Natural killer cell treated with Interleukin-12 subunit alpha and Interleukin-12 subunit beta and Interleukin-15 and Interleukin-18, amount 100 ng/mL, for 72 hours (primary cell): Measurements from ENCODE around the gene ARVCF. TPM values are rescaled to one million over a fixed set of nuclear protein-coding genes. Genes with fewer than 3 reads are reported as not detected.

Source experiments
- ATAC-seq, 2 donors: fragments of 150-1000 bp; cut with Tn5 transposase in 1 of 2; sonication (Bioruptor Pico), chemical (Tn5 transposase) in 1 of 2; 2 replicates each; pipeline ENCODE4 v1.10.0; 2021
- DNase-seq: peaks from one replicate; pipeline ENCODE4 v3.0.0; 2022; ENCODE audit warnings: low spot score
- H3K27ac Mint-ChIP-seq, 2 donors: 1 replicate in 1 of 2; 2 replicates in 1 of 2; pipeline ENCODE4 v1.8.0; 2022; ENCODE audit warnings: mixed read lengths in 2 of 2, mild to moderate bottlenecking in 1 of 2, moderate library complexity in 1 of 2
- H3K27me3 Mint-ChIP-seq, 2 donors: 1 replicate in 1 of 2; 2 replicates in 1 of 2; pipeline ENCODE4 v1.8.0; 2022; ENCODE audit warnings: mixed read lengths in 2 of 2
- H3K36me3 Mint-ChIP-seq: one replicate; pipeline ENCODE4 v1.8.0; 2022; ENCODE audit warnings: mixed read lengths
- H3K4me1 Mint-ChIP-seq, 2 donors: 1 replicate in 1 of 2; 2 replicates in 1 of 2; pipeline ENCODE4 v1.8.0; 2022; ENCODE audit warnings: low read depth in 2 of 2, mixed read lengths in 2 of 2, mild to moderate bottlenecking in 1 of 2
- H3K4me3 Mint-ChIP-seq: one replicate; pipeline ENCODE4 v1.8.0; 2022; ENCODE audit warnings: mixed read lengths
- H3K9me3 Mint-ChIP-seq: 2 replicates; pipeline ENCODE4 v1.8.0; 2022; ENCODE audit warnings: mixed read lengths
- total RNA-seq, 2 donors: library from RNA; stranded (reverse); gene quantifications; one replicate each; pipeline ENCODE4 v1.2.3, GENCODE V29; 2022

The ARVCF gene
- total RNA-seq, 2 donors from 2014 or later: 3.7 to 3.8 TPM

- Mint-ChIP-seq H3K36me3 (no peaks in the 10 kb centered on the region), H3K4me3 (no peak overlapping the region), H3K4me1 (peaks cover 0 to 7% of the 10 kb centered on the region in 2 donors)
These were observed 33.5 kb downstream of the ARVCF start for GRCh38 chr22:19982991-19983578.

DNA sequence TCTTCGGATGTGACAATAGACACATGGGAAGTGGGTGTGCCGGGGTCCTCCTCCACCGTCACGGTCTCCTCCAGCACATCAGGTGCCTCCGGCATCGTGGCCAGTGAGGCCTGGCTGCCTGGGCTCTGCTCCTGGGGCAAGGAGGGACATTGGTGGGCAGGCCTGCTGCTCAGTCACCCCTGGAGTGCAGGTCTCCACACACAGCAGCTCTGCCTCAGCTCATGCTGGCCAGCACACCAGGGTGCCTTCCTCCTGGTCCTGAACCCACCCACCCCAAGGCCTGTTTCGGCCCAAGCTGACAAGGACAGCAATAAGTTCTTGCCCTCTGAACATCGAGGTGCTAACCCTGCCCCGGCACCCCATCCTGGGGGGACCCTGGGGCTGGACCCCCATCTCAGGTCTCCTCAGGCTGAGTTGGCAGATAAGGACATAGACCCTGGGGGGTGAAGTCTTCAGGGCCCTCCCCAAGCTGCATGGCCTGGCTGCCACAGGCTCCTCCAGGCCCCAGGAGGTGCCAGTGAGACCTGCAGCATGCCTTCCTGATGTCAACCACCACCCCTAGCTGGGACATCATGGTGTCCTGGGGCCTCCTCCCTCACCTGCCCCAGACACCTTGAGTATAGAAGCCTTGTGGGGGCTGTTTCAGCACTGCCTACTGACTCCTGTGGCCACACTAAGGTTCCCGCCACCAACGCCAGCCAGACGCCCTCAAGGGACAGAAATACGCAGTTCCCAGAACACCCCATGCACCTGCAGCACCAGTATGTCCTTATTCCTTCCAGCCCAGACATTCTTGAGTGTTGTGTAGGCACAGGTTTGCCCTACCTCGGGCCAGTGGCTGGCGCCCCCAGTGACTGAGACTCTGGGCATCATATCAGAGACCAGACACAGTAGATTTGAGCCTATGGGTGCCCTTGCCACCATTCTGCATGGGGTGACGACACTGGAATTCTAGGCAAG, 34.4 kb downstream of the ARVCF start:
- no peaks in the 10 kb centered on the region for H3K36me3 Mint-ChIP-seq
- DNase-seq: no peak
- H3K9me3 Mint-ChIP-seq: no peaks in the 10 kb centered on the region
- H3K27me3 Mint-ChIP-seq: no peaks in the 10 kb centered on the region
- no peak overlapping the region for H3K27ac Mint-ChIP-seq
- peaks cover 0 to 7% of the 10 kb centered on the region in 2 donors for H3K4me1 Mint-ChIP-seq
- H3K4me3 Mint-ChIP-seq: no peak overlapping the region
- no peak for ATAC-seq

More at GRCh38 chr22:19982991-19983578, 33.5 kb downstream of the ARVCF start:
- H3K27me3 Mint-ChIP-seq: no peaks in the 10 kb centered on the region
- H3K9me3 Mint-ChIP-seq: no peaks in the 10 kb centered on the region
- ATAC-seq (no peak), DNase-seq (no peak)
- no peak overlapping the region for H3K27ac Mint-ChIP-seq

DNA sequence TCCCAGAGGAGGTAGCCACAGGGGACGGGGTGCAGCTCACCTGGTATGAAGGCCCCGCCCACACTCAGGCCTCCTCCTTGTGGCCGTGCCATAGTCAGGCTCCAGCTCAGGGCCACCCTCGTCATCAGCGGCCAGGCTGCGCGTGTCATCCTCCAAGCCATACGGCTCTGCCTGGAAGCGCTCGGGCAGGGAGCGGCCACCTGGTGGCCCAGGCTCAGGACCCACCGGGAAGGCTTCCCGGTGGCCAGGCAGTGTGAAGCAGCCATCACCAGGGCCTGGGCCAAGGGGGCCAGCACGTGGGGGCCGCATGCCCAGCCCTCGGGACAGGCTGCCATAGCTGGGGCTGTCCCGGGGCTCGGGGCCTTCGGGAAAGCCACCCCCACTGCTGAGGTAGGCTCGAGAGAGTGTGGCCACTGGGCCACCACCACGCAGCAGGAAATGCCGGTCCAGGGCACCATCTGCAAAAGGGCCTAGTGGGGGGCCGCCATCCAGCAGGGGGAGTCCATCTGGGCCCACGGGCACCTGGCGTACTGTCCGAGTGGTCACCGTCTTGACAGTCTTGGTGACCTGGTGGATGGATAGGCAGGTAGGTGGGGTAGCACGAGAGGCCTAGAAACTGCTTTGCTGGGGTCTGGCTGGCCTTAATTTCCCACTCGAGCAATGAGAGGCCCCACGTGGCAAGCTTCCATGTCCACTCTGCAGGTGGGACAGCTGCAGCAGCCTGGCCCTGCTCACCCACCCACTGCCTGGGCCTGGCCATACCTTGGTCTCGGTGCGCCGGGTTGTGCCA, 35.3 kb downstream of the ARVCF start:
- no peak for ATAC-seq
- H3K4me1 Mint-ChIP-seq: peaks cover 0 to 7% of the 10 kb centered on the region in 2 donors
- H3K9me3 Mint-ChIP-seq: no peaks in the 10 kb centered on the region
- H3K4me3 Mint-ChIP-seq: no peak overlapping the region
- no peaks in the 10 kb centered on the region for H3K27me3 Mint-ChIP-seq
- H3K27ac Mint-ChIP-seq: no peak overlapping the region
- H3K36me3 Mint-ChIP-seq: no peaks in the 10 kb centered on the region
- no peak for DNase-seq

DNA sequence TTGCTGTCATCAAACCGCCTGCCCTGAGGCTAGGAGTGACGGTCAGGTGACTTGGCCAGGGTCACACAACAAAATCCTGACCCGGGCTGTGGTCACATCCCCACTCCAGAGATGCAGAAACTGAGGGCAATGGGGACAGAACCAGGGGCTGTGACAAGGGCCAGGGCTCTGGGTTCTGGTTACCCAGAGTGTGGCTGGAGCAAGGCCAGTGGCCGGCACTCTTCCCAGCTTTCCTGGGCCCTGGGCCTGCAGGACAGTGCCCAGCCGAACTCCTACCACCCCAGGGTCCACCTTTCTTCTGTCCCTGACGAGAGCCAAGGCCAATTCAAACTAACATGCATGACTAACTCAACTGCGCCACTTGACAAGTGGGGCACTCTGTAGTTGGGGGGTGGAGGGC, 35.9 kb downstream of the ARVCF start:
- ATAC-seq: no peak
- Mint-ChIP-seq H3K4me1 (peaks cover 0 to 7% of the 10 kb centered on the region in 2 donors), H3K27me3 (no peaks in the 10 kb centered on the region), H3K27ac (no peak overlapping the region), H3K9me3 (no peaks in the 10 kb centered on the region), H3K4me3 (no peak overlapping the region), H3K36me3 (no peaks in the 10 kb centered on the region)
- no peak for DNase-seq

- ATAC-seq: no peak
- DNase-seq: no peak
- Mint-ChIP-seq H3K4me3 (no peak overlapping the region), H3K36me3 (no peaks in the 10 kb centered on the region), H3K27ac (no peak overlapping the region), H3K9me3 (no peaks in the 10 kb centered on the region), H3K4me1 (peaks cover 8% of the 10 kb centered on the region in 2 donors), H3K27me3 (no peaks in the 10 kb centered on the region)
These were observed 36.7 kb downstream of the ARVCF start for GRCh38 chr22:19979712-19980493.

GRCh38 chr22:19978748-19979147, 37.9 kb downstream of the ARVCF start:
- H3K9me3 Mint-ChIP-seq: no peaks in the 10 kb centered on the region
- H3K27ac Mint-ChIP-seq: no peak overlapping the region
- ATAC-seq: no peak
- H3K4me1 Mint-ChIP-seq: peaks cover 10 to 19% of the 10 kb centered on the region in 2 donors
- no peaks in the 10 kb centered on the region for H3K27me3 Mint-ChIP-seq
- no peak for DNase-seq
- no peaks in the 10 kb centered on the region for H3K36me3 Mint-ChIP-seq
- no peak overlapping the region for H3K4me3 Mint-ChIP-seq

DNA sequence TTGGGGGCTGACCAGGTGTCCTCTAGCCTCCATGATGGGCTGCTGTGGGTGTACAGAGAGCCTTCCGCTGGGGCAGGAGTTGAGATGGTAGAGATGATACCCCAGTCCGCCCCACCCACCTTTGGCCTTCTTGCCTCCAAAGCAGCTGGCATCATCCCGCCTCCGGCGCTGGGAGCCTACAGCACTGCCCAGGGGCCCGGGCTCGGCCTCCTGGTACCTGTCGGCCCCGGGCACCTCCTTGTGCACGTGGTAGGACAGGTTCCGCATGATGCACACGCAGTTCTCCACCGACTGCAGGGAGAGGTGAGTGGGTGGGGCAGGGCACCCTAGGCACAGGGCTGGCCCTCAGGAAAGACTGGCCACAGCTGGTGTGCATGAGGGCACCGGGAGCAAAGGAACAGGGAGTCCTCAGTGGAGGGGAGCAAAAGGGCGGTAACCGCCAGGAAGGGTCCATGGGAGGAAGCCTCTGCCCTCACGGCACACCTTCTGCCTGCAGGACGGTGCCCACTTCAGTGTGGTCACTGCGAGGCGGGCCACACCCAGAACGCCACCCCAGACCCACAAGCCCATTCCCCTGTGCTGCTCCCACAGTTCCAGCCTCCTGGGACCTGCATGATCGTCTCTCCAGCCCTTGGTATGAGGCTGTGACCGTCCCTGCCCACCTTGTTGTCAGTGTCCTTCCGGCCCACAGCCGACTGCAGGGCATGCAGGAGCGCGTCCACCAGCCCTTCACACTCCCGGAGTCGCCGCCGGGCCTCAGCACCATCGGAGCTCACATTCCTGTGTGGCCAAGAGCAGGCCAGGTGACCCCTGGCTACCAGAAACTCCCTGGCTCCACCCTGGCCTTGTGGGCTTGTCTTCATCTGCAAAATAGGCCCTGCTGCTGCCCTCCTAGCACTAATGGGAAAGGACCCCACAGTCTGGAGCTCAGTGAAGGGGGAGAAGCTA, 39.1 kb downstream of the ARVCF start:
- ATAC-seq (no peak), DNase-seq (no peak)
- peaks cover 10 to 20% of the 10 kb centered on the region in 2 donors for H3K4me1 Mint-ChIP-seq
- H3K36me3 Mint-ChIP-seq: no peaks in the 10 kb centered on the region
- no peak overlapping the region for H3K4me3 Mint-ChIP-seq
- H3K27me3 Mint-ChIP-seq: no peaks in the 10 kb centered on the region
- no peak overlapping the region for H3K27ac Mint-ChIP-seq
- no peaks in the 10 kb centered on the region for H3K9me3 Mint-ChIP-seq

DNA sequence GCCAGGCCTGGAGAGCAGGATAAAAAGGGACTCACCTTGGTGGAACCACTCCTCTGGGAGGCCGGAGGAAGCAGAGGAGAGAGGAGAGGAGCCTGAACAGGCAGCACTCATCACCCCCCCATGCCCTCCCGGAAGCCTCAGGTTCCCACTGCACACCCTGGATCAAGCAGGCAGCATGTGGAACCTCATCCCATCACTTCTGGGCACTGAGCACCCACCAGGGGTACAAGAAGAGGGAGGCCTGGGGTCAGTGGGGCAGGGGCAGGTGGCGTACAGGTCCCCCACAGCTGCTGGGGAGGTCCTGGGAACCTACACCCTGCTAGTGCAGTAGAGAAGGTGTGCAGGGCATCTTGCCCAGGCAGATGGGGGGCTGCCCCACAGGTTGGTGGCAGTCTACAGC, 40.0 kb downstream of the ARVCF start:
- no peak overlapping the region for H3K4me3 Mint-ChIP-seq
- no peaks in the 10 kb centered on the region for H3K27me3 Mint-ChIP-seq
- peak overlapping the region in 1 of 2 donors; percentile 11 for H3K27ac Mint-ChIP-seq
- ATAC-seq (no peak), DNase-seq (no peak)
- no peaks in the 10 kb centered on the region for H3K9me3 Mint-ChIP-seq
- H3K4me1 Mint-ChIP-seq: peaks cover 16 to 26% of the 10 kb centered on the region in 2 donors
- no peaks in the 10 kb centered on the region for H3K36me3 Mint-ChIP-seq

GRCh38 chr22:19975707-19976035, 41.0 kb downstream of the ARVCF start:
- H3K9me3 Mint-ChIP-seq: no peaks in the 10 kb centered on the region
- peaks cover 20 to 34% of the 10 kb centered on the region in 2 donors for H3K4me1 Mint-ChIP-seq
- no peaks in the 10 kb centered on the region for H3K36me3 Mint-ChIP-seq
- H3K4me3 Mint-ChIP-seq: no peak overlapping the region
- DNase-seq: no peak
- ATAC-seq: no peak
- peak overlapping the region; percentile 58 to 83 for H3K27ac Mint-ChIP-seq
- no peaks in the 10 kb centered on the region for H3K27me3 Mint-ChIP-seq

DNA sequence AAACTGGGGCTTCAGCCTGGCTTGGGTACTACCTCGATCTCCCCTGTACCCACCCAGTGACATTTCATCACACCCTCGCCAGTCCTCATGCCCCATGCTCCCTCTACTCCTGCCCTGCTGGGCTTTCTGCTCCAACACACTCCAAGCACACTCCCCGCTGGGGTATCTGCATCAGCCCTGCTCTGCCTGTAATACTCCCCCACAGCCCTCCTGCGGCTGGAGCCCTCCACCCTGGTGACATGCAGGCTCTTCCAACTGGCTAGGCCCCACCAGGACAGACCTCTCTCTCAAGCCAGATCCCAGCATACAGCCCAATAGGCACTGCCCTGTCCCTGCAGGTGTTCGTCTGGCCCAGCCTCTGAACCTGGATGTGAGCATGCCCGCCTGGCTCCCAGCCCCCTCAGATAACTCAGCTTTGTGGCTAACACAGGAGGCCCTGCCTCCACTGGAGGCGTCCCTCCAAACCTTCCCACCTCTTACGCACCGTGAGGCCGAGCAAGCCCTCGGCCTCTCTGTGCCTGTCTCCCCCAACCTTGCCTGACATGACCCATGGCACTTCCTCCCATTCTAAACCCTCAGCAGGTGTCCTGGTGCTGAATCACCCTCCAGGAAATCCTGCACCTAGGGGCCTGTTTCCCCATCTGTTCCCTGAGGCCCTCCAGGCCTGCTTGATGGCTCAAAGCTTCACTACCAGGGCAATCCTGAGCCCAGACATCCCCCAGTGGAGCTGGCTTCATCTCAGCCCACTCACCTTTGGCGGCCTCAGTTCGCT, 41.5 kb downstream of the ARVCF start:
- peak in 1 of 2 donors; percentile 15 for ATAC-seq

DNA sequence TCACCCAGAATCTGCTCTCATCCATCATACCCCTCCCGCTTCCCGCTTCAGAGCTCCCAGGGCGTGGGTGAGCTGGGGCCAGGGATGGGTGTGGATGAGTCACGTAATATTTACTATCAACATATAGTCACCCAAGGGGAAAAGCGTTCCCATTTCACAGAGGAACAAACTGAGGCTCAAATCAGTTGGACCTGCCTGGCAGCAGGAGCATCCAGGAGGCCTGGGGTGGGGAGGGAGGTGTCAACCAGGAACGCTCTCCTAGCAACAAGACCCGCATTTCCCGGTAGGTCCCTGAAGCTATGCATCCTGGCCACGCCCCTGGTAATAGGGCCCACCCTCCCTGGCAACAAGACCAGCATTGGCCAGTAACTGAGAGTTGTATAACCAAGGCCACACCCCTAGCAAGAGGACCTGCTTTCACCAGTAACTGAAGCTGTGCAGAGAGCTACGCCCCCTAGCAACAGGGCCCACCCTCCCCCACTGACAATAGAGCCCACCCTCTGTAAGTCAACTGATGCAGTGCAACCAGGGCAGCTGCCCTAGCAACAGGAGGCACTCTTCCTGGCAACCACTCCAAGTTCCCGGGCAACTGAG, 42.3 kb downstream of the ARVCF start:
- peak; percentile 59 to 73 for ATAC-seq
- H3K27me3 Mint-ChIP-seq: no peaks in the 10 kb centered on the region
- no peak overlapping the region for H3K4me3 Mint-ChIP-seq
- peaks cover 23 to 36% of the 10 kb centered on the region in 2 donors for H3K4me1 Mint-ChIP-seq
- H3K9me3 Mint-ChIP-seq: no peaks in the 10 kb centered on the region
- peak overlapping the region in 1 of 2 donors; percentile 83 for H3K27ac Mint-ChIP-seq
- DNase-seq: no peak
- no peaks in the 10 kb centered on the region for H3K36me3 Mint-ChIP-seq

More for the DNA sequence above, 41.5 kb downstream of the ARVCF start:
- Mint-ChIP-seq H3K4me3 (peak overlapping the region; percentile 59), H3K27me3 (no peaks in the 10 kb centered on the region), H3K27ac (peak overlapping the region; percentile 58 to 83), H3K36me3 (no peaks in the 10 kb centered on the region), H3K9me3 (no peaks in the 10 kb centered on the region), H3K4me1 (peaks cover 23 to 36% of the 10 kb centered on the region in 2 donors)
- no peak for DNase-seq
